GM19328 (cell line): ENCODE data around the gene RNF217.
"Not testable (repeated sequence)": the region's sequence is repeated elsewhere in the genome, so short reads cannot be mapped to it uniquely, and the experiment has no call there.

ENCODE experiments used
- ATAC-seq: cut with Tn5 transposase; IDR thresholded peaks from one replicate; pipeline ENCODE4 v1.9.1; 2021; ENCODE audit warnings: mild to moderate bottlenecking, moderate library complexity; ENCODE audit not compliant: unreplicated experiment

Gene RNF217

DNA sequence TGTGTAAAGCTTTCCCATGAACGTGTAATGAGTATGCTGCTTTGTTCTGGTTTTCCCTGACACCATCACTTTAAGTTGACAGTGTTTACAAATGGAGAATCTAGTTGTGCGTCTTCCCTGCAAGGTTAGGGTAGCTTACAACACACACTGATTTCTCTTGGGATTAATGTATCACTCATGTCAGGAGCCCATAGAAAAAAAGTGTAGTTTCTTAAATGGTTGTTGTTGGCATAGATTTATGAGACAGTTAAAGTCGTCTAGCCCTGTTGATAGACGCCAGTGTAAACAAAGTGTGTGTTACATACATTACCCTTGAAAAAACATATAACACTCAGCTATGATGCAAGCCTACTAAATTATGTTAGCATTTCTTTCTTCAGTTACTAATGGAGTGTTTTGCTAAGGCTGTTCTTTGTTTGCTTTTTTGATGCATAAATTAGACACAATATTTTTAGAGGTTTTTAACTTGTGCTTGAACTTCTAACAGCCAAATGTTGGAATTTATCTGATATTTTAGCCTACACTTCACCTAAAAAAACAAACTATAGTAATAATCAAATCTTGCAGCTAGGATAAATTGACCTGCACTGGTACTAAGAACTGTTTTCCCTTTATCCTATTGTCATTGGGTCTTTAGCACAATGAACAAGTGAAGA is 88.6 kb downstream of the RNF217 start:
- no peak for ATAC-seq

DNA sequence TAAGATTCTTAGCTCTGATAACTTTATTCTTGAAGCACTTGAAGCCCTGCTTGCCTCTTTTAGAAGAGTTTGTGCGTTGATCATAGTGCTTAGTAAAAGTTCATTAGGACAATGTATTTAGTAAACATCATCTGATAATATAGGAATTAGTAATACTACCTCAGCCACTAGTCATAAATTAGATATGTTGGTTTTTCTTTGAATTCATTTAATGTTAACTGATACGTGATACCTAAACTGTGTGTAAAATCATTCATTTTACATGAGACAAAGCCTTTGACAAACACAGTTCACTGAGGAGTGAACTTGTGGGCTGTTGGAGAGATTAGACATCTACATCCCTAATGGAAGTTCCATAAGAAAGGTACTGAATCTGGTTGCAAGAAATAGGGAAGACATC is 91.6 kb downstream of the RNF217 start:
- ATAC-seq = no peak

DNA sequence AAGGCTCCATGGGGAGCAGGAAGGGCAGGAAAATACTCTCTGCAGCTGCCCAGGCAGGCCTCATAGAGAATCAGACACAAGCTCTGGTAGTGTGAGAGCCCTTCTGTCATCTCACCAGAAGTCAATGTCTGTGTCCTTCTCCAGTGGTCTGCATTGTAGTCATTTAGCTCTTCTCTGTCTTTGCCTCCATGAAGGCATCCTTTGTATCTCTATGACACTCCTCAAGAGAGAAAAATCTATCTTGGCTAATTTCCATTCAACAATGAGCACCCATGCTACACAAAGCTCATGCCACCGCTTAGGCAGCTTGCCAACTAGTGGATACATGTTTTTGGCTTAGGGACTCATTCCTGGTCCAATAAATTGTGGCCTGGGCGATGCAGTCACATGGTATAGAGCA is 92.1 kb downstream of the RNF217 start:
- no peak for ATAC-seq

DNA sequence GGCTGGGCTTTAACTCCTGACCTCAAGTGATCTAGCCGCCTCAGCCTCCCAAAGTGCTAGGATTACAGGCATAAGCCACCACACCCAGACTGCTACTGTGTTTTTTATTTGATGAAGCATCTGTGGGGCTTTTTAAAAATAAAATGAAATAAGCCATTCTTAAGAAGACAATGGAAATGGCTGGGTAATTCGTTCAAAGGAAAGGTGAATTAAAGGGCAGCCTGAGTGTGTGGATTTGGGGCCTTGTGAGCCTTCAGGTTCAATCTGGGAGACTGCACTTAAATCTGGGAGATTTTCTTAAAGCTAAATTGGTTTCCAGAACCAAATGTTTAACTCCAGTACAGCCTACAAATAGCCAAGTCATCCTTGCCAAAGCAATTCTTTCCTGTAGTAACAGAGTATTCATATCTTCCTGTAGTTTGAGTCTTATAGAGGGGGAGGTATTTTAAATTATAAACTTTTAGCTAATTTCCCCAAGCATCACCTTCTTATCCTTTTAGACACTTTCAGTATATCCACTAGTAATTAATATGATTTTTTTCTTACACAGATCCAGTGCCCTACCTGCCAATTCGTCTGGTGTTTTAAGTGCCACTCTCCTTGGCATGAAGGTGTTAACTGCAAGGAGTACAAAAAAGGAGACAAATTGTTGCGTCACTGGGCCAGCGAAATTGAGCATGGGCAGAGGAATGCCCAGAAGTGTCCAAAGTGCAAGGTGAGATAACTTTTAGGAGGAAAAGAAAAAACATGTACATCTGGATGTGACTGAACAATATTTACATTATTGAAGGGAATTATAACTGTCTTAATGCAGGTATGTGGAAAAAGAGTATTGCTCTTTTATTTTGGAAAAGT is 95.4 kb downstream of the RNF217 start:
- ATAC-seq = no peak

DNA sequence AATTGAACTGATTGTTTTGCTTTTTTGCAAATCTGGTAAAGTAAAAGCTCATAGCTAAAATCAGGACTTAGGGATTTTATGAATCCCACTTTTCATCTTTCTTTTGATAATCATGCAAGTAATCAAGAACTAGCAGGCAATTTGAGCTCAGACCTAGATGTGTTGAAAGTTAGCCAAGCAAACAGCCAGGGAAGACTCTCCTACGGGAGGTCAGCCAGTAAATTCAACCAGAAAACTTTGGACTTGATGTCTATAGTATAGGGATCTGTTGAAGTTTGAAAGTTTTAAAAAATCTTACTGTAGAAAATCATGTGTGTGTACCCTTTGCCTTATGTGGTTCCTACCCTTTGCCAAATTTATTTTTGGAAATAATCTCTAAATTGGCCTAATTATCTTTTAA is 96.3 kb downstream of the RNF217 start:
- ATAC-seq = no peak

DNA sequence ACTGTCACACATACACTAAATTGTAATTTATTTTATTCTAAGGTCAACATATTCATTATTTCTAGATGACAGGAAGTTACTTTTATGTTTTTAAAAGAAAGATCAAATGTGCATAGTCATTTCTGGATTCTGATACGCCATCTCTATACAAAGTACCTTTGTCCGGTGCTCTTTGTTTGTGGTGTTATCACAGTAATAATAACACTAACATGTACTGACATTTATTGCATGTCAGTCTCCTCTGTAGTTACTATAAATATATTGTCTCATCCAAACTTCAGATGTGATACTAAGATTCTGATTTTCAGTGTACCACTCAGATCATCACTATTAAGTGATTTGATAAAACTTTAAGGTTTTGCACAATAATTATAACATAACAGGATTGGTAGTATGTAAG is 101.1 kb downstream of the RNF217 start:
- no peak for ATAC-seq

DNA sequence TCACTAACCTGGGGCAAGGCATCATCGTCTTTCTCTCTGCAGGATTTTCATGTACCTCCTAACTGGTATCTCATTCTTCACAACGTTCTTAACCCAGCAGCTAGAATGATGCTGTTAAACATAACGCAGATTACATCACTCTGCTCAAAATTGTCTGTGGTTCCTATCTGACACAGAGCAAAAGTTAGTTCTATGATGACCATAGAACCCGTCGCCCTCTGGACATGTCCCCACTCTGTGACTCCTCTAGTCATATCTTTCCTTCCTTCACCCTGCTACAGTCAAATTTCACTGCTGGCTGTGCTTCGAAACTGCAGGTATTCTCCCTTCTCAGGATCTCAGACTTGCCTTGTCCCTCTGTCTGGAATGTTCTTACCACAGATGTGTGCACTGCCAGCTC is 103.9 kb downstream of the RNF217 start:
- ATAC-seq = no peak

DNA sequence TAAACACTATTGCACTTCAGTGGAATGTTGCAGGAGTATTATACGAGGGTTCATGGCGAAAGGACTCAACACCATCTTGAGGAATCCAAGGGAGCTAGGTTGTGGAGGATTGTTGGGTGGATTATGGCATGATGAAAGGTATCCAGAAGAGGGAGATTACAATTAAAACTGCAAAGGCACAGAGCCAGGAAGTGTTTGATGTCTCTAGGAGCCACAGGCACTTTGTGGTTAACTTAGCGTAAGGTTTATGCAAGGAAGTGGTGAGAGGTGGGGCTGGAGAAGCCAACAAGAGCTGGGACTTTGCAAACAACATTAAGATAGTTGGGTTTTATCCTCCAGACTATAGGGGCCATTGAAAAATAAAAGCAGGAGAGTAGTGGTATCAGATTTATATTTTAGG is 104.7 kb downstream of the RNF217 start:
- no peak for ATAC-seq

DNA sequence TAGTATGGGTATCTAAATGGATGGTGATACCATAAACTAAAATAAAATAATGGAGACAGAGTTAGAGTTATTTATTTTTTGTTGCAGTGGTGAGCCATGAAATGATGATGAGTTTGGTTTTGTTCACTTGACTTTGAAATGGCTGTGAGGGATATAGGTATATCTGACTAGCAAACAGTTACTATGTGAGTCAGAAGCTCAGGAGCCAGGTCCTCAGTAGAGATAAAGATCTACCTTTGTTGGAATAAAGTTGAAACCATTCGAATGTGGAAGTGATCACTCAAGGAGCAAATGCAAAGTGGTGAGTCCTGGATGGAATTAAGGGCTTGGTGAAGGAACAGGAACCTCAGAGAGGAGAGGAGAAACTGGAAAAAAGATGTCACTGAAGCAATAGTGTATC is 105.3 kb downstream of the RNF217 start:
- ATAC-seq = no peak

DNA sequence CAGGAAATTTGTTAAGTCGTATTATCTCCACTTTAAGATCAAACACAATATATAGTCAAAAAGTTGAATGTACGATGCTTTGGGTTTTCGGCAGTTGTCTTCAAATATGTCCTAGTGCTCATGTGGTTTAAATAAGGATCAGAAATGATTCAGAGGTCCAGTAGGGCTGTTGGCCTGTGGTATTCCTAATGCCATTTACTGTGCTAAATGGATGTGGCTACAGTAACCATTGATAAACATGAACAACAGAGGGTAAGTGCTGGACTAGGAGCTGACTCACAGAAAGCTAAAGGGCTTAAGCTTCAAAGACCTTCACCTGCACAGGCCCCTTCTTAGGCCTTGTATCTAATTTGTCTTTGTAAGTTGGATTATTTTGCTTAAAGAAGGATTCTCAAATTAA is 110.8 kb downstream of the RNF217 start:
- ATAC-seq = no peak

DNA sequence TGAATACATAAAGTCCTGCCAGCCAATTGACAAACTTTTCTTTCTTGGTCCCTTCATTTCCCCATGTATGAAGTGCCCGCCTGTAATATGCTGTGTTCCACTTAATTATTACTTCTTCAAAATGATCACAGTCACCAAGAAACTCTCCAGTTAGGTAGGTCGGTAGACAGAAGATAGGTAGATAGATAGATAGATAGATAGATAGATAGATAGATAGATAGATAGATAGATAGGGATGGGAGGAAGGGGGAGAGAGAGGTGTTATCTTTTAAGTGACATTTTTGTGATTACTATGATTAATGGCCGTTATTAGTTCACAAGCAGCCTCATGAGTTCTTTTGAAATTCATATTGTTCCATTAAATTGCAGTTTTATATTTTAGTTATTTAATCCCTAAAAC is 111.9 kb downstream of the RNF217 start:
- ATAC-seq = no peak

DNA sequence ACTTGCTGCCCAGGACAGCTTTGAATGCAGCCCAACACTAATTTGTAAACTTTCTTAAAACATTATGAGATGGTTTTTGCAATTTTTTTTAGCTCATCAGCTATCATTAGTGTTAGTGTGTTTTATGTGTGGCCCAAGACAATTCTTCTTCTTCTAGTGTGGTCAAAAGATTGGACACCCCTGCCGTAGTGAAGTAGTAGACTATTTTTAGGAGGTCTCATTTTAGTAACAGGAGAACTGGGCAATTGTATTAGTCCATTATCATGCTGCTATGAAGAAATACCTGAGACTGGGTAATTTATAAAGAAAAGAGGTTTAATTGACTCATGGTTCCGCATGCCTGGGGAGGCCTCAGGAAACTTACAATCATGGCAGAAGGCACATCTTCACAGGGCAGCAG is 112.8 kb downstream of the RNF217 start:
- not testable (repeated sequence) for ATAC-seq

DNA sequence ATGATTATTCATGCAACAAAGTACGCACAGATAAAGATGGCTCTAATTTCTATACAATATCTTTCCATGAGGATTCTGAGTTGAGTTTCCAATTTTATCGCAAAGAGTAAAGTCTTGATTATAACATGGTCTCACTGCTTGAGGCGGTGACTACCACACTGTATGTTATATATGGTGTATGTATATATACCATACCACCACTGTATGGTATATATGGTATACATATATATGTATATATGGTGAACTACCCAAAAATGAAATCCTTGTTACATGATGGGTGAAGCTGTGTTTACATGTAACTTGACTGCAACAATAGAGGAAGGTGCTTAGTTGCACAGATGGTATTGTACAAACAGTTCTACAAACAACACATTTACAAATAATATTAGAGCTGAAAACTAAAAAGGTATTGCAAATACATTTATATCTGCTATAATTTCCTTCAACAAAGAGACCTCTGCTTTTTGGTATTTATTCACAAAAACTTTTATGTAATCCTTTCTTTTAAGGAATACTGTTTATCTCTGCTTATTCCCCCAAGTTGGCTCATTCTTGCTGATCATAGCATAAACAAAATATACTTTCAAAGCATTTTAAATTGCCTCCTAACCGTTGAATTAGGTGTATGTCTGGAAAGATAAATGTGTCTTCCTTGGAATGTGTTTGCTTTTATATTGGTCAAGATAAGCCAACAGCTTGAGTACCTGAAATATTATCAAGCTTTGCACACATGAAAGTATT is 113.7 kb downstream of the RNF217 start:
- no peak for ATAC-seq

DNA sequence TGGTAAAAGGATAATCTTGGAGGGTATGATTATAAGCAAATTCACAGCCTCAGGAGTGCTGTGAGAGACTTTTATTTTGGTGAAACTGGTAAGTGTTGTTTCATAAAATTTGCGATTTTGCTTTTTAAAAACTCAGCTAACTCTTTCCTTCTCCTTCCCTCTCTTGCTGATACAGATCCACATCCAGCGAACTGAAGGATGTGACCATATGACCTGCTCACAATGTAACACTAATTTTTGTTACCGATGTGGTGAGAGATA is 114.2 kb downstream of the RNF217 start:
- no peak for ATAC-seq

DNA sequence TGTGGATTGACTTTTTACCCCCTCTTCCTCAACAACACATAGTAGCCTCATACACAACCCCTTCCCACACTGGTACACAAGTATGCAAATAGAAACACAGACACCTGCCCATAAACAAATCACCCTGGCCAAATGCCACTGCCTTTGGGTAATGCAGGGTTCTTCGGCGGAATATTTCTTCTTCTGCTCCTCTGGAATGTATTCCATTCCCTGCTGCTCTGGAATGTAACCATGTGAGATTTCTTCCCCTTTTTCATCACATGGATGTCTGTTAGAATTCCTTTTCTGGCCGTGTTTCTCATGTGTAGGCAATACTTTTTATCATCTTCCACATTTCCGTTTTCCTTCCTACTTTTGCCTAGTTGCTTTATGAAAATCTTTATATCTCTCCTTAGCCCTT is 115.2 kb downstream of the RNF217 start:
- no peak for ATAC-seq

DNA sequence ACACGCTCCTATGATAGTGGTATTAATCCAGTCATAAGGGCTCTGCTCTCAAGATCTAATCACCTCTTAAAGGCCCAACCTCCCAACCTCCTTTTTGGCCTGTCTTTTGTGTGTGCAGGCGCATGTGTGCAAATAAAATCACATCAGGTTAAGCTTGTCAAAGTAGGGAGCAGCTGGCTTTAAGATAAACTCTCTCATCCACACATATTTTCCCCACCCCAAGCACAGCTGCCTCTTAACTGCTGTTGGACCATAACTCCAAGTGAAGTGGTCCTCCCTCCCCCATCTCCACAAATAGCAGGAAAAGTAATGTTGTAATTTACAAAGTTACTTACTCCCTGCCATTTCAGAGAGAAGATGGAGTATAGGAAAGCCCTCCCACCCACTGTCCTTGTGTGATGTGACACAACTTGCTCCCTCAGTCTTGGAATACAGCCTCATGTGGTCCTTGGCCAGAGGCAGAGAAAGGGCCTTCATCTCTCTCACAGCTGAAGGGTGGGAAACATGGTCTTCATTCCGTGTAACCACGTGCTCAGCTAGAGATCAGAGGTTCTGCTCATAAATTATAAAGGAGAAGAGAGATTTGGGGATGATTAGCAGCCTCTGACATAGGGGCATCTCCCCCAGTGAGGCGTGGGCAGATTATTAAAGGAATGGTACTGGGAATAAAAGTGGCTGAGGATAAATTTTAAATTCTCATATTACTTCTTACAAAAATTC is 116.5 kb downstream of the RNF217 start:
- no peak for ATAC-seq

DNA sequence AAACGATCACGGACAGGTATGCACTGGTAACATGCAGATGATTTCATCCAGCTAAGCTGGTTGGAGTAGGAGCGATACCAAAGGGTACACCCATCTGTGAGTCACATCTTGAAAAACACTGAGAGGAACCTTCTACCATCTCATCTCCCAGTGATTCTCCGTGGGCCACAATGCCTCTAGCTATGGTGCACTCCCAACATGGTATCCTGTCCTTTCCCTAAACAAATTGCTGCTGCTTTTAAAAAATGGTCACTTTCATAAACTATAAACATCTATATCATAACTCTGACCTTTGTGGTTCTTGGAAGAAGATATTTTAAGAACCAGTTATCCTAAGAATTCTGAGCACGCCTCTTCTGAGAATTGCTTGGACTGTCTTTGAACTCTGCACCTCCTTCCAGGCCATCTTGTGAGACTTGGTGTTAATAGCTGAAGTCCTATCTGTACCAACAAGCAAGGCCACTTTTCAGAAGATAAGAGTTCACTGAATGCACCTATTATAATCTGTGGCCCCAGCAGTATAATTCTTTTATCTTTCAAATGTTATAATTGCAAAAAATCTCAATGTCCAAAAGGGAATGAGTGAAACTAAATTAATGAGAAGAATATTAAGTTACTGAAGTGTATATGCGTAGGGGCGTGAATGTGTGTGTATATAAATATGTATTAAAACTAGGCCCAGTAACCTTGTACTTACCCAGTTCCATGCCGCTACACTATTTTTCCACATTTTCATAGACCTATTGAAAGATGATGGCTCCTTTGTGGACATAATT is 120.9 kb downstream of the RNF217 start:
- ATAC-seq = no peak

DNA sequence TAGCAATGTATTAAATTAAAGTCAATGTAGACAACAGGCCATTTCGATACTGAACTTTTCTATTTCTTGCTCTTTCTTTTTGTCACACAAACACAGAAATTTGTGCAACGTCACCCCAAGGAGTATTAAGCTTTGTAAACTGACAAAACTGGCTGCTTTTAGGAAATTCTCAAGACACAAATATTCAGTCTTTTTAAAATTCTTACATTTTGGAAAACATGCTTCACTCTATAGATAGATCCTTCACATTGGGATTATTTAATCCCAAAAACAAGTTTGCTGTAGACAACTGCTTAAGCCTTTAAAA is 121.4 kb downstream of the RNF217 start:
- no peak for ATAC-seq

DNA sequence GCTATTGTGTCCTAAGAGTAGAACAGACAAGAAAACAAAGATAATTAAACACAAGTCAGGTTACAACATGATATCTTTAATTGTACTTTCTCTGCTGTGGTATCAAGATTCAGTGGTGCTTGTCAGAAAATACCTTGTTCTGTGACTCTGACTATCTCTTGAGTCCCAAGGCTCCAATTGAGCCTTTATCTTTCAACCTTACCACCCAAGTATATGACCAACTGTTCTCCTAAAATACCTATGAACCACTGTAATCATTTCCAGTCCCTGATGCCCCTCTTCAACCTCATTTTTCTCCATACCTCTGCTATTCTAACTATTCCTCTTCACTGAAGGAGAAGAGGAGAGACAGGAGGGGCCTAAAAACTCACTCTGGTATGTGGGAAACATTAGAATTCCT is 124.5 kb downstream of the RNF217 start:
- ATAC-seq = no peak

DNA sequence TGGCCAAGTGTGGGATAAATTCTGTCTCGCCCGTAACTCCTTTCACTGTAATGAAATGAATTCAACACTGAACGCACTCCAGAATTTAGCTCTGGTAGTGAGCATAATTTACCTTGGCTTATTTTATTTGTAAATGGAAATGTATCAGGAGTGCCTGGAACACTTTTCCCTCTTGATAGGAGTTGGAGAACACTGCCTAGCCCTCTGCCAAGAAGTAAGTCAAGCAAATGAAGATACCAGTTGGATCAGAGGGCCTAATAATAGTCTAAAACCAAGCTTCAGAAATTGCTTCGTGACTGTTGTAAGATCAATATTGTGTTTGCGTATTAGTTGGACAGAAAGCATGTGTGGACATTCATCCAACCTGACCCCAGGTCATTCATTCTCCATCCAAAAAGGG is 126.7 kb downstream of the RNF217 start:
- no peak for ATAC-seq

DNA sequence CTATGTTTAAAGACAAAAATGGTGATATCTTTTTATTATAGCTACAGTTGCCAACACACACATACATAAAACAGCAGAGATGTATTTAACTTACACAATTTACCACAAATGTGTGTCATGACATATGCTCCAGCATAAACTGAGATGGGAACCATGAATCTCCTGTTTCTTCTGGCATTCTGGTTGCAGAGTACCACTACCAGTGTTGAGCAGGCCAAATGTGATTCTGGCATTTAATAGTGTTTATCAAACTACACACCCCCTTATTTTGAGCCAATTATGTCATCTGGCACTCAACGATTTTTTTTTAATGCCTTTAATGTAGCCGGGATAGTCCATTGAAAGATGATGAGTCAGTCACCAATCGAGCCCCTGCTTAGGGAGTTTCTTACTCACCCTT is 132.3 kb downstream of the RNF217 start:
- ATAC-seq = no peak
